HCT116 (cell line): ENCODE data around the gene NTN3. TPM values are rescaled to one million over a fixed set of nuclear protein-coding genes. Genes with fewer than 3 reads are reported as not detected.

Source experiments
- ATAC-seq: fragments of 200-7000 bp; cut with Tn5 transposase; 2 replicates; pipeline ENCODE4 v1.9.1; 2020; ENCODE audit warnings: mild to moderate bottlenecking, moderate library complexity
- BruUV-seq: library from RNA; stranded (reverse); fragments of 400-500 nt; replicated peaks from 2 replicates; lab custom pipeline; 2021; lab: Mats Ljungman, UMichigan
- CTCF ChIA-PET: fragments of 300-600 bp; sonication (Branson Sonifier 250); formaldehyde crosslinking; loops from one replicate; lab custom pipeline; 2021; ENCODE audit warnings: antibody characterized with exemption; lab: Charles Lee
- POLR2A ChIA-PET: fragments of 300-600, 350-600 bp; sonication (Branson Sonifier 250); formaldehyde crosslinking; loops from one replicate; lab custom pipeline; 2021; ENCODE audit warnings: antibody characterized with exemption; lab: Charles Lee
- RAD21 ChIA-PET, 2 experiments: fragments of 300-600 bp; sonication (Branson Sonifier 250); formaldehyde crosslinking; loops; one replicate each; lab custom pipeline; 2023; ENCODE audit warnings: low total read pairs in 2 of 2; ENCODE audit not compliant: uncharacterized antibody in 2 of 2, unreplicated experiment in 2 of 2, low non-redundant PET in 1 of 2; lab: Charles Lee
- DNase-seq: peaks from one replicate; pipeline ENCODE4 v3.0.0-alpha.2; 2010; ENCODE audit warnings: low read depth, low spot score
- H2AFZ ChIP-seq: fragments of 200-600 bp; shearing (Covaris generic), sonication (generic); 2 replicates; pipeline ENCODE4 v1.6.1; 2017; ENCODE audit warnings: low read depth, mixed run types, mixed read lengths, antibody characterized with exemption, low read length; ENCODE audit not compliant: poor library complexity, severe bottlenecking
- H3K27ac ChIP-seq: 2 replicates; pipeline ENCODE4 v1.5.1; 2012; ENCODE audit warnings: low read depth, low read length
- H3K27me3 ChIP-seq: fragments of 200-600 bp; sonication (generic); 2 replicates; pipeline ENCODE4 v1.6.1; 2016; ENCODE audit warnings: mixed run types, low read length, mixed read lengths; ENCODE audit not compliant: insufficient read depth
- H3K36me3 ChIP-seq, 2 experiments: fragments of 200-500 bp in 1 of 2; fragments of 200-600 bp in 1 of 2; sonication (Bioruptor generic) in 1 of 2; sonication (generic) in 1 of 2; 2 replicates each; pipeline versions ENCODE4 v1.5.1 to v1.6.1; 2014 to 2016; ENCODE audit warnings: low read length in 2 of 2, inconsistent platforms in 1 of 2, mixed read lengths in 1 of 2, mixed run types in 1 of 2; ENCODE audit not compliant: insufficient read depth in 2 of 2, control insufficient read depth in 1 of 2
- H3K4me1 ChIP-seq, 2 experiments: fragments of 200-600 bp in 1 of 2; sonication (generic) in 1 of 2; 2 replicates each; pipeline versions ENCODE4 v1.5.1 to v1.6.1; 2012 to 2017; ENCODE audit warnings: low read length in 2 of 2, inconsistent platforms in 1 of 2, mild to moderate bottlenecking in 1 of 2, mixed read lengths in 1 of 2, mixed run types in 1 of 2, moderate library complexity in 1 of 2; ENCODE audit not compliant: insufficient read depth in 2 of 2, control insufficient read depth in 1 of 2
- H3K4me2 ChIP-seq: fragments of 200-600 bp; sonication (generic); 2 replicates; pipeline ENCODE4 v1.6.1; 2017; ENCODE audit warnings: mixed run types, low read length, mixed read lengths
- H3K4me3 ChIP-seq, 2 experiments: fragments of 200-600 bp in 1 of 2; sonication (generic) in 1 of 2; replicated peaks in 1 of 2; 2 replicates each; pipeline ENCODE4 v1.5.1; 2011 to 2016; ENCODE audit warnings: low read length in 2 of 2, control low read depth in 1 of 2, low read depth in 1 of 2, mild to moderate bottlenecking in 1 of 2, mixed read lengths in 1 of 2, mixed run types in 1 of 2
- H3K79me2 ChIP-seq: fragments of 200-600 bp; sonication (generic); 2 replicates; pipeline ENCODE4 v1.6.1; 2017; ENCODE audit warnings: mild to moderate bottlenecking, mixed run types, low read length, moderate library complexity, mixed read lengths; ENCODE audit not compliant: insufficient read depth
- H3K9ac ChIP-seq: fragments of 200-600 bp; sonication (generic); 2 replicates; pipeline ENCODE4 v1.6.1; 2016; ENCODE audit warnings: low read length, mixed read lengths
- H3K9me2 ChIP-seq: fragments of 200-600 bp; sonication (generic), shearing (Covaris generic); 2 replicates; pipeline ENCODE4 v1.6.1; 2017; ENCODE audit warnings: mixed run types, mild to moderate bottlenecking, moderate library complexity; ENCODE audit not compliant: insufficient read depth
- H3K9me3 ChIP-seq, 2 experiments: fragments of 200-500 bp in 1 of 2; fragments of 200-600 bp in 1 of 2; sonication (Bioruptor generic) in 1 of 2; sonication (generic) in 1 of 2; 2 replicates each; pipeline ENCODE4 v1.6.1; 2014 to 2017; ENCODE audit warnings: low read length in 2 of 2, mixed read lengths in 2 of 2, inconsistent platforms in 1 of 2, low read depth in 1 of 2, mild to moderate bottlenecking in 1 of 2, mixed run types in 1 of 2, moderate library complexity in 1 of 2; ENCODE audit not compliant: control insufficient read depth in 1 of 2, insufficient read depth in 1 of 2
- H4K20me1 ChIP-seq: fragments of 200-600 bp; sonication (generic), shearing (Covaris generic); 2 replicates; pipeline ENCODE4 v1.6.1; 2017; ENCODE audit warnings: mixed run types, mild to moderate bottlenecking, moderate library complexity; ENCODE audit not compliant: insufficient read depth
- ATF3 ChIP-seq: IDR thresholded peaks from 2 replicates; pipeline ENCODE4 v1.6.1; 2012
- CBX3 ChIP-seq: IDR thresholded peaks from 2 replicates; pipeline ENCODE4 v1.6.1; 2012; ENCODE audit warnings: low read depth
- EGR1 ChIP-seq: IDR thresholded peaks from 2 replicates; pipeline ENCODE4 v1.6.1; 2012; ENCODE audit warnings: low read depth
- ELF1 ChIP-seq: IDR thresholded peaks from 2 replicates; pipeline ENCODE4 v1.6.1; 2012; ENCODE audit warnings: low read depth, borderline replicate concordance
- EZH2phosphoT487 ChIP-seq: fragments of 200-600 bp; IDR thresholded peaks from 2 replicates; pipeline ENCODE4 v1.6.1; 2018; ENCODE audit warnings: antibody characterized with exemption, borderline replicate concordance
- FOSL1 ChIP-seq: IDR thresholded peaks from 2 replicates; pipeline ENCODE4 v1.6.1; 2012; ENCODE audit warnings: low read depth
- JUND ChIP-seq: IDR thresholded peaks from 2 replicates; pipeline ENCODE4 v1.6.1; 2012
- POLR2AphosphoS5 ChIP-seq: IDR thresholded peaks from 2 replicates; pipeline ENCODE4 v1.6.1; 2011; ENCODE audit warnings: mild to moderate bottlenecking, low read depth, low read length, moderate library complexity
- SIN3A ChIP-seq: IDR thresholded peaks from 2 replicates; pipeline ENCODE4 v1.6.1; 2012; ENCODE audit warnings: low read depth
- SP1 ChIP-seq: IDR thresholded peaks from 2 replicates; pipeline ENCODE4 v1.6.1; 2012; ENCODE audit warnings: low read depth
- SRF ChIP-seq: IDR thresholded peaks from 2 replicates; pipeline ENCODE4 v1.6.1; 2012; ENCODE audit warnings: low read depth
- YY1 ChIP-seq: IDR thresholded peaks from 2 replicates; pipeline ENCODE4 v1.6.1; 2011; ENCODE audit warnings: low read length, low read depth, moderate library complexity, mild to moderate bottlenecking; ENCODE audit not compliant: insufficient replicate concordance; ENCODE audit errors: extremely low read depth
- ZFX ChIP-seq: fragments of 450-650 bp; IDR thresholded peaks from 2 replicates; pipeline ENCODE4 v1.6.1; 2017
- ZNF274 ChIP-seq: fragments of 200-500 bp; sonication (Bioruptor generic); IDR thresholded peaks from 2 replicates; pipeline ENCODE4 v1.6.1; 2014; ENCODE audit warnings: mild to moderate bottlenecking, low read depth, low read length, inconsistent platforms
- intact Hi-C: fragments of 100-400 bp; cut with micrococcal nuclease; formaldehyde crosslinking; loops from 2 replicates; pipeline ENCODE4 v1.10.0; 2022
- total RNA-seq: library from RNA; stranded (reverse); gene quantifications from one replicate; pipeline ENCODE4 v1.2.1, GENCODE V29; 2021; ENCODE audit not compliant: unreplicated experiment
- TF ChIP-seq, protein P1 (sequence below): IDR thresholded peaks from 2 replicates; pipeline ENCODE4 v1.6.1; 2012

Gene NTN3
- total RNA-seq, 1 experiment from 2014 or later, result 0.30 TPM

- H3K9me2 ChIP-seq, result no peaks in the 10 kb centered on the region
- H3K4me2 ChIP-seq, result no peak overlapping the region
- H3K36me3 ChIP-seq, result peaks cover 0 to 7% of the 10 kb centered on the region in 2 experiments; a peak in 1 of 4 replicates
- no peaks in the 10 kb centered on the region for H3K9me3 ChIP-seq
- H2AFZ ChIP-seq, result no peak overlapping the region
- peaks cover 12 to 43% of the 10 kb centered on the region in 2 experiments; a peak in 3 of 4 replicates for H3K4me1 ChIP-seq
- no TSS peak for BruUV-seq
- H3K27ac ChIP-seq, result no peak overlapping the region
- no peaks in the 10 kb centered on the region for H3K27me3 ChIP-seq
- ChIA-PET POLR2A (no interaction called here), RAD21 (no interaction called here), CTCF (no interaction called here)
- H3K4me3 ChIP-seq, result no peak overlapping the region
- intact Hi-C loops, result loop anchor here (5.0 to 10.0 kb wide), 3 partner anchors 36 to 161 kb away; partner anchors contain the start of genes RNPS1 and TEDC2
- DNase-seq (no peak), ATAC-seq (no peak)
- no peaks in the 10 kb centered on the region for H4K20me1 ChIP-seq
- no peak overlapping the region for H3K9ac ChIP-seq
- H3K79me2 ChIP-seq, result peaks cover 16% of the 10 kb centered on the region
- TF ChIP-seq SP1, result no peak
- no peak for TF ChIP-seq FOSL1
- TF ChIP-seq YY1, result no peak
- TF ChIP-seq SRF, result no peak
- no peak for TF ChIP-seq ATF3
- TF ChIP-seq JUND, result no peak
- no peak for TF ChIP-seq SIN3A
- TF ChIP-seq, protein P1, sequence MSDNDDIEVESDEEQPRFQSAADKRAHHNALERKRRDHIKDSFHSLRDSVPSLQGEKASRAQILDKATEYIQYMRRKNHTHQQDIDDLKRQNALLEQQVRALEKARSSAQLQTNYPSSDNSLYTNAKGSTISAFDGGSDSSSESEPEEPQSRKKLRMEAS, result no peak
- no peak for TF ChIP-seq ZNF274
- no peak for TF ChIP-seq CBX3
- no peak for TF ChIP-seq EZH2phosphoT487
- TF ChIP-seq ZFX, result no peak
- no peak for TF ChIP-seq ELF1
- TF ChIP-seq EGR1, result no peak
- no peak for TF ChIP-seq POLR2AphosphoS5
These were observed 45.2 kb upstream of the NTN3 start for GRCh38 chr16:2425825-2426430.
